ENCODE measurements around the gene DLX3.

The DLX3 gene

DNA sequence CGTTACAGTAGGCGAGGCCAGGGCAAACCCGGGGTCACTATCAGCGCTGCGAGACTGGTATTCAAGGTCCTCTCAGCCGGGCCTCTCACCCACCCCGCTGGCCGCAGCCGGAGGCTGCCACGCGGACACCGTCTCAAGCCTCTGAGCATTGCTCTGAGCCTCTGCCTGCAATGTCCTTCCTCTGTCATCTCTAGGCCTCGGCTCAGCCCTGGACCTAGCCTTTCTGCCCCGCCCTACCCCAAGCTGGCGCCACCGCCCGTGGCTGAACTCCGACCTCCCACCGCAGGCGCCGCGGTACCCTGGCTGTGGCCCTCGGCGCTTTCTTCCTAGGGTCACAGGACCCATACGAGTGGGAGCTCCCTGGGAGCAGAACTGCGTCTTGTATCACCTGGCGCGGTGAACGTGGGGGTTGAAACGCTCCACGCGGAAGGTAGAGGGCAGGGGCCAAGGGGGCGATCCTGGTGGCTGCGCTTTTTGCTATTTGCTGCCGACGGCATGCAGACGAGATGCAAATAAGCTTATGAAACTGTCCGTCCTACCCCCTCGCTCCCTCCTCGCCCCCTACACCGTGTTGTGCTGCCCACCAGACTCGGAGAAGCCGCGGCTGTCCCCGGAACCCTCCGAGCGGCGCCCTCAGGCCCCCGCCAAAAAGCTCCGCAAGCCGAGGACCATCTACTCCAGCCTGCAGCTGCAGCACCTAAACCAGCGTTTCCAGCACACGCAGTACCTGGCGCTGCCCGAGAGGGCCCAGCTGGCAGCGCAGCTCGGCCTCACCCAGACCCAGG lies 22.3 kb downstream of the DLX3 start:
- DNase-seq (ENCODE audit: low spot score), result no peak

DNA sequence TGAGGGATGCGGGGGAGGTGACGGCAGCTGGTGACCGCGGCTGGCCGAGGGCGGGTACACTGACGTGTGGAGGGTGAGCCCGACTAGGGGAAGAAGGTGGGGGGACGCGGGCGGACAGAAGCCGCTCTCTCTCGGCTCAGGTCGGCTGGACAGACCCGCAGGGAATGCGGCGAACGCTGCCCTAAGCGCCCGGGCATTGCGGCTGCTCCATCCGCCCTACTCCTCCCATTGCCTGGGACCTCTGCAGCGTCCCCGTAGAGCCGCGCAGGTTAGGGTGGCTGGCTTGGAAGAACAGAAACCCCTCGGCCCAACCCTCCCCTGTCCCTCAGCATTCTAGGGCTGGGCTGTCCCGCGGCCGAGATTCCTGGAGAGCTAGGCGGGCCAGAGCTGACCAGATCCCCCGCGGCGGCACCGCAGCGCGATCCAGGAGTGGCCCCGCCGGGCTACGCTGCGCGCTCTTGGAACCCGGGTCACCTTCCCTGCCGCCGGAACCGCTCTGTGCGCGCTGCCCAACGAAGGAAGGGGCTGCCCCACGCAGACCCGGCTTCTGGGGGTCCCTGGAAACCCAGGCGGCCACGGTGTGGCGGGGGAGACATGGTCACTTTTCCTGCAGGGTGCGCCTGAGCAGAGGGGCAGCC lies 23.1 kb downstream of the DLX3 start:
- no peak for DNase-seq (ENCODE audit: low spot score)

DNA sequence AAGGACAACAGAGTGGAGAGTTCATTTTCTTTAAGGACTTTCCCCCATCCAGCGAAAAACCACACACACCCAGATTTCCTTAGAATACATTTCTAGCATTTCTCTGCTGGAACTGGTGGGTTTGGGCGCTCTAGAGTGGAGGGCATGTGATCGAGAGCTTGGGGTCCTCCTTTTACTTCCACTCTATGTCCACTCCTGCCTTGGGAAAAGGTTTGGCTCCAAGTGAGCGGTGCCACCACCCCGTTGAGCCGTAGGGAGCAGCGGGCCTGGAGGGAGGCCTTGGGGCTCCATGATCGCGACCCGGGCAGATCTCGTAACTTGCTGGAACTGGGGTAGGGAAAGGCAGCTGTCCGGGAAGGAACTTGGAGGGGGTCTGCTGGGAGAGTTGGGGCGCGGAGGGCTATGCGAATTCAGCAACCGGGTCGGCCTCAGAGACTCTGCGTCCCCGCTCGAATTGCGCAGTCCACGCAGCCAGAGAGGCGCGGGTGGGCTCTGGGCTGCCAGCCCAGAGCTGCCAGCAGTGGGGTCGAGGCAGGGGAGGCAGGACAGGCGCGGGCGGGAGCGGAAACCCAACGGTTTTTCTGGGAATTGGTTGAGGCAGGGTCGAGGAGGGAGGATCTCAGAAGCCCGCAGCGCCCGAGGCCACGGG lies 23.7 kb downstream of the DLX3 start:
- no peak for DNase-seq (ENCODE audit: low spot score)

DNA sequence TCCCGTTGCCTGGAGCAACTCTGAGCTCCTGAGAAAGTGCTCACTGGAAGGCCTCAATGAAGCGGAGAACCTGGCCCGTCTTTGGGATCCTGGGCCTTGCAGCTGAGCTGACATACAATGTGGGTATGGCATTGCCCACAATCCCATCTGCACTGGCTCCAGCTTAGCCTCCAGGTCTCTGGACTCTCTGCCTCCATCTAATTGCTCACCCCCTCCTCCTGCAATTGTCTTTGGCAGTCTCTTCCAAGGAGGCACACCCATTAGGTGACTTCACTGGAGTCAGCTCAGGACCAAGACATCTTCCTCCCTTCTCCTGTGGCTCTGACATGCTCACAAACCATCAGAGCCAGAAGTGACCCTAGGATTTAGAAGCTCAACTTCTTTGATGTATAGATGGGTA lies 24.5 kb downstream of the DLX3 start:
- DNase-seq (ENCODE audit: low spot score), result no peak

DNA sequence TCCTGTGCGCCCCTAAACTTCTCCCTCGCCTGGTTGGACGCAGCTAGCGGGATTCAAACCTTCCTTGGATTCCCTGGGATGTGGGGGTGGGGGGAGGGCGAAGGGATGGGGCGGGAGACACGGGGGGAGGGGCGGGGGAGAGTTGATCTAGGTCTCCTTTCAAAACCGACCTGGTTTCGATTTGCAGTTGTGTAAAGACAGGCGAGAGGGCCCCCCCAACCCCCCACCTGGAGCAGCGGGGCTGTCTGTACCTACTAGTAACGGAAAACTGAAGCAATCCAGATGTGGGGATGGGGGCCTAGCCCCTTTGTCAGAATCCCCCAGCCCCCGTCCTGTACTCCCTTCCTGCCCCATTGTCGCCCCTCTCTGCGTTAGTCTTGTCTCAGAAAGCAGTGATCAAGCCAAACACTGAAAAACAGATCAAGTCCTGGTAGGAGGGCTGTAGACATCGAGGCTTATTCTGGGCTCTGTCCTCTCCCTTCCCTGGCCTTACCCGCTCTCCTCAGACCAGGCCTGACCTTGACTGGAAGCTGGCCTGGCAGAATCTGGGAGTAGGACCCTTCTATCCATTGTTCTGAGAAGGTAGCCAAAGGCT lies 25.1 kb downstream of the DLX3 start:
- no peak for DNase-seq (ENCODE audit: low spot score)

DNA sequence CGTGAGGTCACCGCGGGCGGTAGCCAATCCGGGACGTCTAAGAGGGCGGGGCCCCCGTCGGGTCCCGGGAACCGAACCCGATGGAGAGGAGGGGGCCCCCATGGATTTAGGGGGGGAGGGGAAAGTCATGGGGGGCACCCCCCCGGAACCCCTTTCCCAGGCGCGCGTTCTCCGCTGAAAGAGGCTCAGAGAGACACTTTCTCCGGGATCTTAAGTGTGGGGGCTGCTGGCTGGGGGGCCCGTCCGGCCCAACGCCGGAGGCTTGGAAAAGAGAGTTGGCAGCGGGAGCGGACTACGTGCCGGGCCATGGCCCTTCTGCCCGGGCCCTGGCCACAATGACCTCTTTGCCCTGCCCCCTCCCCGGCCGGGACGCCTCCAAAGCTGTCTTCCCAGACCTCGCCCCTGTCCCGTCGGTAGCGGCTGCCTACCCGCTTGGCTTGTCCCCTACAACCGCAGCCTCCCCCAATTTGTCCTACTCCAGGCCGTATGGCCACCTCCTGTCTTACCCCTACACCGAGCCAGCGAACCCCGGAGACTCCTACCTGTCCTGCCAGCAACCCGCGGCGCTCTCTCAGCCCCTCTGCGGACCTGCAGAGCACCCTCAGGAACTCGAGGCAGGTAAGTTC lies 25.8 kb downstream of the DLX3 start, which contains the start of gene DLX4:
Gene DLX4, plus strand, starts transcription at position 57 of the 626 bp plus-strand sequence. Its CDS starts 279 bp downstream, at position 336.
- no peak for DNase-seq (ENCODE audit: low spot score)

DNA sequence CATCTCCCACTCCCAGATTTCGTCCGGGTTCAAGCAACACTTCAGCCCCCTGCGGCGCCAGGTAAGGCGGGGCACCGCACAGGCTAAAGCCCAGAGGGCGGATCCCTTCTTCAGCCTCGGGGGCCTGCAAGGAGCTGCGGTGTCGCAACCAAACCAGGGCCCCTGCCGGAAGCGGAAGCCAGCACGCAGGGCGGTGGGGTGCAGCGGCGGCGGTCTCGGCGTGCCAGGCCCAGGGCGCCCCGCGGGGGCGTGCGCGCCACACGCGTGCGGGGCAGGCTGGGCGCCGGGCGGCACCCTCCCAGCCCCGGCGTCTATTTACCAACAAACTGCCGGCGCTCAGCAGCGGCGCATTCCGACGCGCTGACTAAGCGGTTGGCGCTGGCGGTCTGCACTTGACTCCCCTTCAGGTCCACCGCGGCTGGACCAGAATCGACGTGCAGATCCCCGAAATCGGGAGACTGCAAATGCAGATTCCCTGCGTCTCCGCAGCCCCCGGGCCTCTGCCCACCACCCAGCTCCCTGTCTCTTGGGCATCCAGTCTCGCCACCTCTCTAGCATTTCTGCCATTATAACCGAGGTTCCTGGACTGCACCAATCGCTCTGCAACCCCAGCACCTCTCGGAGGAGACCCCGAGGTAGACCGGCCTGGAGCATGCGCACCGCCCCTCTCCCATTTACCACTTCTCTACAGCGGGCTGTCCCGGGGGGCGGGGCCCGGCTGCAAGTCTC lies 26.5 kb downstream of the DLX3 start:
- no peak for DNase-seq (ENCODE audit: low spot score)

DNA sequence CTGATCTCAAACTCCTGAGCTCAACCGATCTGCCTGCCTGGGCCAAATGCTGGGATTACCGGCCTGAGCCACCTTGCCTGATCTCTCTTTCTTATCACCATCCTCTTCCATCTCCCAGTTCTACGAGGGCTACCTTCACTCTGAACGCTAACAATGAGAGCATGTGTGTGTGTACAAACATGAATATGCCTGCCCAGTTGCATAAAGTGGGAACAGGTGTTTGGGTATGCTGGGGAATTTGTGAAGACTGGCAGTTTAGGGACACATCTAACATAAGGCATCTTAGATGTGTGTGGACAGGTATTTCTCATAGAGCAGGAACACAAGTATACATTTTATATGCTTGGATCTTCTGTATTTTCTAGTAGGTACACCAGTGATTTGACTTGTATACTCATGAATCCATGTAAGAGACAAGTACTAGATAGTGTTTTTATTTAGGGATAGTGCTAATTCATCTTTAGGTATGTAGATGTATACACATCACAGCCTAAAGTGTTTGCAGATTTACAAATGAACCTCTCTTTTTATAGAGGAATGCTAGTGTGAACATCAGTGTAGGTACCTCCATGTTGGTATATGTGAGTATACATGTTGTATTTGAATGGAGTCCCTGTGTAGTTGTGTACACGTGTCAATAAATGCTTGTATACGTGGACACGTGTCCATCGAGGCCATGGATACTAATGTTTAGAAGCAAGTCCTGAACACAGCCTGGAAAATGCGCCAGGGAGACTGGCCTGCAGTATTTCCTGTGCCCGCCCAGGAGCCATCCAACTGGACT lies 27.2 kb downstream of the DLX3 start:
- no peak for DNase-seq (ENCODE audit: low spot score)

DNA sequence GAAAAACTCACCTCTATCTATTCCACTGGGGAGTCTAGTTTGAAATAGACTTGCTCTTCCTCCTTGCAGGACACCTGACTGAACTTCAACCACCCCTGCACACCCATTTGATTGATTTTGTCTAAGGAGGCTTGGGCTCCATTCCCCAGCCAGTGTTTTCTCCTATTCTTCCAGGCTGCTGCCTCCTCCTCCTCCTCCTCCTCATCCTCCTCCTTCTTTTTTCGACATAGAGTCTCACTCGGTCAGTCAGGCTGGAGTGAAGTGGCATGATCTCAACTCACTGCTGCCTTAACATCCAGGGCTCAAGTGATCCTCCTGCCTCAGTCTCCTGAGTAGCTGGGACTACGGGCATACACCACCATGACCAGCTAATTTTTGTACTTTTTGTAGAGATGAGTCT lies 27.8 kb downstream of the DLX3 start:
- no peak for DNase-seq (ENCODE audit: low spot score)

DNA sequence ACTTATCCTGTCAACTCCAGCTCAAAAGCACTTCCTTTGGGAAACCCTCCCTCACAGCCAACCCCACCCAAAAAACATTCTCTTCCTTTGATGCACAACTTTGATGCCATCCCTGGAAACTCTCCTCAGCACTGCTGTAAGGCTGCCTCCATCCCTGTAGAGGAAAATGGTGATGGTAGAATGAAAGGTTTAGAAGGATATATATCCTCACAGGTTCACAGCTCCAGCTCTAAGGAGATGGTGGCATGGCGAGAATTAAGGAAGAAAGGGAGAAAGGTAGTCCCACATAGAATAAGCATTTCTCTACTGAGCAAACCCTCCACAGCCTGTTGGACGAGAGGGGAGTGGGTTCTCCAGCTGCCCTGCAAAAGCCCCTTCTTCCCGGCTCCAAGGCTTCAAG lies 28.3 kb downstream of the DLX3 start:
- no peak for DNase-seq (ENCODE audit: low spot score)

DNA sequence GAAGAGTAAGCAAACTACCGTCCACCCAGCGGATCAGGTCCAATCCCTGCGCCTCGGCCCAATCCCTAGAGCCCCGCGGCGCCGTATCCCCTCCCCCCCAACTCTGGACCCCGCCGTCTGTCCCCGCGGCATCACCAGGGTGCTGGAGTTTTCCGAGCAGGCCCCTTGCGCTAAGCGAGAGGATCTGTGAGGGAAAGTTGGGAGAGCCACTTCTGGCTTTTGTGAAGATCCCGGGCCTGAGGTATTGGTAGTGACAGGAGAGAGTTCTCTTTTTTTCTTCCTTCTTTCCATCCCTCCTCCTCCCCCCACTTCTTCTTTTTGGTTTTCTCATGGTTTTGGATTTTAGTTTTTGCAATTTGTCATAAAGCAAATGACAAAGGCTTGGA lies 29.5 kb downstream of the DLX3 start:
- DNase-seq (ENCODE audit: low spot score), result no peak

DNA sequence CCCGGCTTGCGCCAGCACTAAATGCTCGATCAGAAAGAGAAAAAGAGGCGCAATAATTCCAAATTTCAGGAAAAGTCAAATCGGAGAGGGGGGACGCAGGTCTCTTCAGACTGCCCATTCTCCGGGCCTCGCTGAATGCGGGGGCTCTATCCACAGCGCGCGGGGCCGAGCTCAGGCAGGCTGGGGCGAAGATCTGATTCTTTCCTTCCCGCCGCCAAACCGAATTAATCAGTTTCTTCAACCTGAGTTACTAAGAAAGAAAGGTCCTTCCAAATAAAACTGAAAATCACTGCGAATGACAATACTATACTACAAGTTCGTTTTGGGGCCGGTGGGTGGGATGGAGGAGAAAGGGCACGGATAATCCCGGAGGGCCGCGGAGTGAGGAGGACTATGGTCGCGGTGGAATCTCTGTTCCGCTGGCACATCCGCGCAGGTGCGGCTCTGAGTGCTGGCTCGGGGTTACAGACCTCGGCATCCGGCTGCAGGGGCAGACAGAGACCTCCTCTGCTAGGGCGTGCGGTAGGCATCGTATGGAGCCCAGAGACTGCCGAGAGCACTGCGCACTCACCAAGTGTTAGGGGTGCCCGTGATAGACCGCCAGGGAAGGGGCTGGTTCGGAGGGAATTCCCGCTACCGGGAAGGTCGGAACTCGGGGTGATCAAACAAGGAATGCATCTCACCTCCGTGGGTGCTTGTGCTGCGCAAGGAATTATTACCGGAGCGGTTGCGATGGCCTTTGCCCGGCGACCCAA lies 30.1 kb downstream of the DLX3 start:
- no peak for DNase-seq (ENCODE audit: low spot score)

DNA sequence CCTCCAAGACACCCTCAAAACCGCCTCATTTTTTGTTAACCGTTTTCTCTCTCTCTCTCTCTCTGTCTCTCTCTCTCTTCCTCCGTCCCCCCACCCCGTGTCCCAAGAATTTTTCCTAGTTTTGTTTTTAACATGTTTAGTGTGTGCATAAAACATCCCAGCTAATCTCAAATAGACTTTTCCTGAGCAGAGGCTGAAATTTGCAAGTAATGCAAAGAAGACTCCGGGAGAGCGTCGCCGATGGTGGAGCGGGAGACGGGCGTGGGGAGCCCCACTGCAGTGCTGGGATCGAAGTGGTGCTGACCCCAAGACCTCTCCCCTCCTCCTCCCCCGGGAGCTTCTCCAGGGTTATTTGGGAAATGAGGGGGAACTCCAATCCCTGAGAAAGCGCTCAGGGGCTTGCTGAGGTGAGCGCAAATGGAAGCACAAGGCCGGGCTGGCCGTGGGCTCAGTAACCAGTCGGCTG lies 30.7 kb downstream of the DLX3 start:
- no peak for DNase-seq (ENCODE audit: low spot score)

DNA sequence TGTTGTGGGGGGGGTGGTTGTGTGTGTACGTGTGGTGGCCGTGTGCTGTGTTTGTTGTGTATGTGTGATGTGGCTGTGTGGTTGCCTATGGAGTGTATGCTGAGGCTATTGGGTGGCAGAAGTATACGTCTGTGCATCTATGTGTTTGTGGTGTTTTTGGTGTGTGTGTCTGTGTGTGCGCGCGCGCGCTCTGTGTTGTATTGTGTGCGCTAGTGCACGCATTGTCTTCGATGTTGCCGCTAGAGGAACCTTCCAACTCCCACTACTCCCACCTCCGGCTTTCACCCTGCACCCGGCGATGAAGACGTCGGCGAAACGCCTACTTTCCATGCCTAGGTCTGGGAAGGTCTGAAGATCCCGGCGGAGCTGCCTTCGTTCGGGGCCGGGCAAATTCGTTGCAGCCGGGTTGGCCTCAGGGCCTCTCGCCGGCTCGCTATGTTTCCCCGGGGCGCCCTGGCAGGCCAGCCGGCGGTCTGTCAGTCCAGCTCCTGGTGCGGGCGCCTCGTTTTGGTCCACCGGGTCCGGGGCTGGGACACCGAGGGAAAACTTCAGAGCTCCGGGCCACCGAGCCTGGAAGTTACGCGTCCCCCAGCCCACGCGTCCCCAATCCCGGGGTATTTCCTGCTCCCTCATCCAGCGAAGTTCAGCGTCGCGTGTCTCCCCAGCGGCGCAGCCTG lies 31.3 kb downstream of the DLX3 start:
- DNase-seq (ENCODE audit: low spot score), result no peak

DNA sequence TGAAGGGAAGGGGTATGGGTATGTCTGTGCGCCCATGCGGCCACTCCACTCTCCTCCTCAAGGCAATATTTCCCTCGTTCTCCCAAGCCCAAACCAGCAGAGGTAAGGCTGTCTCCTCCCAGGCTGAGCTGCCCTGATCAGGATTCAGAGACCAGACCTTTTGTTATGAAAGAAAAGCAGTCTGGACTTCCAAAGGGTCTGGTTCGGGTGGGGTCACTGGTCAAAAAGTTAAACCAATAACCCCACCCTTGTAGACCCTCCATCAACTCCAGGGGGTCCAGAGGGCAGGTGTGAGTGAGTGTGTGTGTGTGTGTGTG lies 31.8 kb downstream of the DLX3 start:
- DNase-seq (ENCODE audit: low spot score), result no peak

DNA sequence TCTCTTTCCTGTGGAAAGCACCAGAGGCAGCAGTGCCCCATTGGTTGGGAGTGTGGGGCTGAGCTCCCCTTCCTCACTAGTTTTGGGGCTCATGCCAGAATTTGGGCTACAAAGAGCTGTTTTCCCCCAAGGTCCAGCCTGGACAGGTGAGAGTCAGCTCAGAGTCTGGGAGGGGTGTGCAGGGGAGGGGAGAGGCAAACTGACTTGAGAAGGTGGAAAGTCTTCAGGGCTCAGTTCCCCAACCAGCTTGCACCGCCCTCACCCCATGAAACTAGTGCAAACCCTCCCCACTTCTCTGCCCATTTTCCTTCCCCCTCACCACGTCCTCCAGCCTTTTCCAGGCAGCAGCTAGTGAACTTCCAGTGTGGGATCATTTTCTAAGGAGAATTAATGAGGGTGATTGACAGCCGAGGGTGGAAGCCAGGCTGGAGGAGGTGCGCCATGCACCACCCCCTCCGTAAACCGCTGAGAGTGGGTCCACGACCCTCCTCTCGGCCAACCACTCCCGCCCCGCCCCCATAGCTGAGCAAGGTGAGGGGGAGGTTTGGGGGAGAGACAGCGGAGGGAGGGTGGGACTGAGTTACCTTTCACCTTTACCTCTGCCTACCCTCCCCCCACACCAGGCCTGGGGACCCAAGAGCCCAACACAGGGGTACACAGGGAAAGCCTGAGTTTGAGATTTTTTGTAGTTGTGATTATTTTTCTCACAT lies 32.3 kb downstream of the DLX3 start:
- no peak for DNase-seq (ENCODE audit: low spot score)

DNA sequence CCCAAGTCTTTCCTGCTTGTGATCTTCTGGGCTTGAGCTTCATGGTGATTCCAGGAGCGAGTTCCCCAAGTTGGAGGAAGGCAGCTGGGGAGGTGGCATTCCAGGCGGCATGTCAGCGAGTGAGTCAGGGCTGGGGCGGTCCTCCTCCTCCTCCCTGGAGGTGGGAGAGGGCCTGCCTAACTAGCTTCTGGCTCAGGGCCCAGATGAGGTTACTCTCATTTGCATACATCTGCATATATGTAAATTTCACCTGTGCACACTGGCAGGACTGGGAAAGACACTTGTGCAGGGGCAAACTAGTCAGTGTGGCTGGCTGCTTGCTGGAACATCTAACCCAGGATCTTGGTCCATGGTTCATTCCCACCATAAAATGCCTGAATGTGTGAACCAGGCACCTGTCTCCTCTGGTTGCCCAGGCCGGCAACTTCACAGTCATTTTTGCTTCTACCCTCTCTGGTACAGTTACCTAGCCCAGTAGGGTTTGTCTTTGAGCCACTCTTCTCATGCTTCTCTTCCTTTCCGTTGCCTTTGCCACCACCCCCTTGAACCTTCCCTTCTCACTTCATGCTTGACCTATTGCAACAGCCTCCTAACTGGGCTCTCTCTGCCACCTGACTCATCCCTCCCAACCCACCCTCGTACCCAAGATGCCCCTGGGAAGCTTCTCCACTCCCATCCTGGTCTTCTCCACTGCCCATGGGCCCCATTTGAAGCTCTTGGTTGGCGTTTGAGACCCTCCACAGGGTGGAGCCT lies 35.7 kb downstream of the DLX3 start:
- peak; percentile 8 for DNase-seq (ENCODE audit: low spot score)

DNA sequence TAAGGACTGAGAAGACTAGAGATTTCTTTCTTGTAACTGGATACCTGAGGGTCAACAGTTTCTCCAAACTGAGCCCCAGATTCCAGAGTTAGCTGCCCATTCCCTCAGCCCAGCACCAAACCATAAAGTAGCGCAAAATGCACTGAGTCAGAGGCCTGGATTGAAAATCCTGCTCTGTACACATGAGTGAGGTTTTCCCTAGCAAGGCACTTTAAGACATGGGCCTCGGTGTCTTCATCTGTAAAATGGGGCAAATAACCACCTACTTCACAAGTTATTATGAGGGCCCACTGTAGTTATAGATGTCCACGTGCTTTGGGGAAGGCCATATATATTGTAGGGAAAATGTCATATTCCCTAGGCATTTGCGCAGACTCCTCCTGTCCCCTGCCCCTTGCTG lies 36.3 kb downstream of the DLX3 start:
- DNase-seq (ENCODE audit: low spot score), result no peak

Measured in Ammon's horn (tissue), 1 donor.